Upper lobe of left lung (tissue), 6 donors: ENCODE results near the gene SLC43A3. TPM values are rescaled to one million over a fixed set of nuclear protein-coding genes. Genes with fewer than 3 reads are reported as not detected.

ENCODE experiments used
- ATAC-seq, 2 donors: fragments of 200-7000 bp; cut with Tn5 transposase; one replicate each; pipeline ENCODE4 v1.9.1; 2022; ENCODE audit warnings: mild to moderate bottlenecking in 2 of 2, moderate library complexity in 2 of 2; ENCODE audit not compliant: low FRiP score in 2 of 2
- DNase-seq, 2 donors: peaks; one replicate each; pipeline ENCODE4 v3.0.0-alpha.2; 2019 to 2020
- H3K27ac ChIP-seq, 4 donors: fragments of 200-600 bp; sonication (generic); one replicate each; pipeline ENCODE4 v1.5.1; 2016 to 2019
- H3K27me3 ChIP-seq, 4 donors: fragments of 200-600 bp; sonication (generic); one replicate each; pipeline ENCODE4 v1.5.1; 2017 to 2019
- H3K36me3 ChIP-seq, 4 donors: fragments of 200-600 bp; sonication (generic); one replicate each; pipeline ENCODE4 v1.5.1; 2016 to 2019
- H3K4me1 ChIP-seq, 4 donors: fragments of 200-600 bp; sonication (generic); one replicate each; pipeline ENCODE4 v1.5.1; 2018 to 2019
- H3K4me3 ChIP-seq, 4 donors: fragments of 200-600 bp; sonication (generic); one replicate each; pipeline ENCODE4 v1.5.1; 2017 to 2019; ENCODE audit warnings: mild to moderate bottlenecking in 2 of 4, moderate library complexity in 1 of 4
- H3K9me3 ChIP-seq, 4 donors: fragments of 200-600 bp; sonication (generic); one replicate each; pipeline ENCODE4 v1.5.1; 2018 to 2019
- CTCF ChIP-seq, 6 experiments: fragments of 450-650 bp in 4 of 6; fragments of 200-600 bp in 2 of 6; sonication (generic) in 2 of 6; IDR thresholded peaks; one replicate each; pipeline ENCODE4 v1.5.1; 2016 to 2019; ENCODE audit warnings: antibody characterized with exemption in 6 of 6
- EP300 ChIP-seq, 4 donors: sonication (generic); formaldehyde crosslinking; IDR thresholded peaks; one replicate each; pipeline ENCODE4 v1.5.1; 2017; ENCODE audit warnings: antibody characterized with exemption in 4 of 4, control low read depth in 2 of 4
- POLR2A ChIP-seq, 4 donors: fragments of 450-650 bp; IDR thresholded peaks; one replicate each; pipeline ENCODE4 v1.5.1; 2016 to 2017; ENCODE audit warnings: antibody characterized with exemption in 4 of 4, mild to moderate bottlenecking in 2 of 4
- POLR2AphosphoS5 ChIP-seq, 2 donors: sonication (generic); formaldehyde crosslinking; IDR thresholded peaks; one replicate each; pipeline ENCODE4 v1.5.1; 2017; ENCODE audit warnings: antibody characterized with exemption in 2 of 2
- WGBS, 2 donors: methylation state at CpG; one replicate each; pipeline ENCODE4 v1.1.5; 2017 to 2018; 5-methylcytosine and 5-hydroxymethylcytosine counted together
- total RNA-seq, 6 donors: library from RNA; depleted of rRNA in 4 of 6; stranded (reverse); fragments of >200 nt in 4 of 6; gene quantifications; one replicate each; pipeline versions ENCODE4 v1.1.0 to v1.2.1, GENCODE V29; 2016 to 2021
- donor health status: DM: no; HTN: no; CAD: no; lungs with moderate emphysema.
- donor health status: DM: no; HTN: yes; CAD: no; lungs with severe emphysema.

The SLC43A3 gene
- total RNA-seq, 6 donors from 2014 or later, result 61.6 to 177 (median 118) TPM

- no peaks in the 10 kb centered on the region for H3K9me3 ChIP-seq
- WGBS, 2 donors, result 71 to 77% methylated on average over 4 of the region's 4 CpGs
Observed at GRCh38 chr11:57394203-57394965, 32.5 kb downstream of the SLC43A3 start.

GRCh38 chr11:57392763-57393105 is 34.2 kb downstream of the SLC43A3 start:
- TF ChIP-seq POLR2AphosphoS5 (IDR thresholded peaks at IDR 0.05) (no peak), POLR2A (IDR thresholded peaks at IDR 0.05) (no peak), EP300 (IDR thresholded peaks at IDR 0.05) (no peak), CTCF (IDR thresholded peaks at IDR 0.05) (no peak)
- Histone ChIP-seq H3K9me3 (no peaks in the 10 kb centered on the region), H3K27ac (no peak overlapping the region), H3K36me3 (no peaks in the 10 kb centered on the region), H3K4me3 (no peak overlapping the region), H3K4me1 (no peaks in the 10 kb centered on the region), H3K27me3 (no peaks in the 10 kb centered on the region)
- ATAC-seq (no peak), DNase-seq (no peak)
- WGBS, 2 donors, result 88 to 89% methylated on average over 4 of the region's 4 CpGs

More at GRCh38 chr11:57394203-57394965, 32.5 kb downstream of the SLC43A3 start:
- Histone ChIP-seq H3K27ac (no peak overlapping the region), H3K4me3 (no peak overlapping the region), H3K36me3 (no peaks in the 10 kb centered on the region), H3K27me3 (no peaks in the 10 kb centered on the region), H3K4me1 (no peaks in the 10 kb centered on the region)
- TF ChIP-seq POLR2A (IDR thresholded peaks at IDR 0.05) (no peak), POLR2AphosphoS5 (IDR thresholded peaks at IDR 0.05) (no peak), CTCF (IDR thresholded peaks at IDR 0.05) (no peak), EP300 (IDR thresholded peaks at IDR 0.05) (no peak)
- ATAC-seq, result no peak
- no peak for DNase-seq

GRCh38 chr11:57392066-57392762 is 34.7 kb downstream of the SLC43A3 start:
- no peak overlapping the region for H3K4me3 ChIP-seq
- DNase-seq, result no peak
- 84 to 88% methylated on average over 8 of the region's 8 CpGs for WGBS, 2 donors
- no peaks in the 10 kb centered on the region for H3K4me1 ChIP-seq
- H3K27ac ChIP-seq, result no peak overlapping the region
- H3K9me3 ChIP-seq, result no peaks in the 10 kb centered on the region
- TF ChIP-seq EP300 (IDR thresholded peaks at IDR 0.05) (no peak), CTCF (IDR thresholded peaks at IDR 0.05) (no peak), POLR2A (IDR thresholded peaks at IDR 0.05) (no peak), POLR2AphosphoS5 (IDR thresholded peaks at IDR 0.05) (no peak)
- H3K36me3 ChIP-seq, result no peaks in the 10 kb centered on the region
- no peak for ATAC-seq
- H3K27me3 ChIP-seq, result no peaks in the 10 kb centered on the region

GRCh38 chr11:57391539-57391938 is 35.4 kb downstream of the SLC43A3 start:
- TF ChIP-seq POLR2AphosphoS5 (IDR thresholded peaks at IDR 0.05), result no peak
- DNase-seq (no peak), ATAC-seq (no peak)
- Histone ChIP-seq H3K27me3 (no peaks in the 10 kb centered on the region), H3K4me1 (no peaks in the 10 kb centered on the region), H3K36me3 (no peaks in the 10 kb centered on the region), H3K4me3 (no peak overlapping the region), H3K9me3 (no peaks in the 10 kb centered on the region), H3K27ac (no peak overlapping the region)
- 63 to 68% methylated on average over 2 of the region's 2 CpGs for WGBS, 2 donors

- H3K36me3 ChIP-seq, result no peaks in the 10 kb centered on the region
- no peak for ATAC-seq
- H3K9me3 ChIP-seq, result no peaks in the 10 kb centered on the region
- 85 to 94% methylated on average over 3 of the region's 3 CpGs for WGBS, 2 donors
- no peak overlapping the region for H3K27ac ChIP-seq
- no peak for DNase-seq
- no peak overlapping the region for H3K4me3 ChIP-seq
- no peaks in the 10 kb centered on the region for H3K27me3 ChIP-seq
- H3K4me1 ChIP-seq, result no peaks in the 10 kb centered on the region
- TF ChIP-seq POLR2AphosphoS5 (IDR thresholded peaks at IDR 0.05) (no peak), CTCF (IDR thresholded peaks at IDR 0.05) (no peak), POLR2A (IDR thresholded peaks at IDR 0.05) (no peak), EP300 (IDR thresholded peaks at IDR 0.05) (no peak)
Observed at GRCh38 chr11:57391111-57391510, 35.8 kb downstream of the SLC43A3 start.
